Measurements from ENCODE around the gene KCNC3. TPM values are rescaled to one million over a fixed set of nuclear protein-coding genes. Genes with fewer than 3 reads are reported as not detected.
A peak's percentile ranks its signal among the peaks of the same experiment; 100 is the strongest.

The KCNC3 gene
- total and polyA plus RNA-seq, 2 donors (not counting 3 experiments of a cell fraction or from before 2014, with no cell fraction given), result 0.22 to 0.91 TPM

- no peak overlapping the region for H3K4me2 ChIP-seq (ENCODE audit: insufficient read depth, low read length)
- no TSS peak for BruUV-seq (replicated peaks)
- DNase-seq (ENCODE audit: low read depth, low spot score), result no peak
- TF ChIP-seq, protein P1, sequence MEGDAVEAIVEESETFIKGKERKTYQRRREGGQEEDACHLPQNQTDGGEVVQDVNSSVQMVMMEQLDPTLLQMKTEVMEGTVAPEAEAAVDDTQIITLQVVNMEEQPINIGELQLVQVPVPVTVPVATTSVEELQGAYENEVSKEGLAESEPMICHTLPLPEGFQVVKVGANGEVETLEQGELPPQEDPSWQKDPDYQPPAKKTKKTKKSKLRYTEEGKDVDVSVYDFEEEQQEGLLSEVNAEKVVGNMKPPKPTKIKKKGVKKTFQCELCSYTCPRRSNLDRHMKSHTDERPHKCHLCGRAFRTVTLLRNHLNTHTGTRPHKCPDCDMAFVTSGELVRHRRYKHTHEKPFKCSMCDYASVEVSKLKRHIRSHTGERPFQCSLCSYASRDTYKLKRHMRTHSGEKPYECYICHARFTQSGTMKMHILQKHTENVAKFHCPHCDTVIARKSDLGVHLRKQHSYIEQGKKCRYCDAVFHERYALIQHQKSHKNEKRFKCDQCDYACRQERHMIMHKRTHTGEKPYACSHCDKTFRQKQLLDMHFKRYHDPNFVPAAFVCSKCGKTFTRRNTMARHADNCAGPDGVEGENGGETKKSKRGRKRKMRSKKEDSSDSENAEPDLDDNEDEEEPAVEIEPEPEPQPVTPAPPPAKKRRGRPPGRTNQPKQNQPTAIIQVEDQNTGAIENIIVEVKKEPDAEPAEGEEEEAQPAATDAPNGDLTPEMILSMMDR (IDR thresholded peaks at IDR 0.05; ENCODE audit: extremely low read depth in 1 of 2, insufficient read depth in 1 of 2, low read depth in 1 of 2, low read length in 2 of 2), result no peak
- TF ChIP-seq, protein P2, sequence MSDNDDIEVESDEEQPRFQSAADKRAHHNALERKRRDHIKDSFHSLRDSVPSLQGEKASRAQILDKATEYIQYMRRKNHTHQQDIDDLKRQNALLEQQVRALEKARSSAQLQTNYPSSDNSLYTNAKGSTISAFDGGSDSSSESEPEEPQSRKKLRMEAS (IDR thresholded peaks at IDR 0.05; ENCODE audit: insufficient read depth, insufficient read length), result no peak
- TF ChIP-seq JUN (IDR thresholded peaks at IDR 0.05; ENCODE audit: borderline replicate concordance, insufficient read depth, insufficient read length, low read depth) (no peak), POLR2AphosphoS5 (IDR thresholded peaks at IDR 0.05; ENCODE audit: insufficient read depth, low read depth, low read length) (no peak), EZH2 (IDR thresholded peaks at IDR 0.05; ENCODE audit: borderline replicate concordance, low read depth, low read length, severe bottlenecking) (no peak), FOS (IDR thresholded peaks at IDR 0.05; ENCODE audit: borderline replicate concordance, insufficient read depth, low read length) (no peak), POLR2A (IDR thresholded peaks at IDR 0.05; ENCODE audit: low read depth, low read length) (no peak), MYC (IDR thresholded peaks at IDR 0.05; ENCODE audit: low read depth, low read length) (no peak), GATA2 (IDR thresholded peaks at IDR 0.05; ENCODE audit: insufficient read depth, insufficient read length, low read depth, low read length) (no peak)
- peaks cover 0 to 4% of the 10 kb centered on the region in 2 experiments for H3K27me3 ChIP-seq (ENCODE audit: control insufficient read depth in 2 of 2, insufficient read depth in 2 of 2, low read length in 2 of 2)
- peak overlapping the region; percentile 42 for H3K9ac ChIP-seq (replicated peaks; ENCODE audit: extremely low read depth, insufficient read depth, low read length)
- no peaks in the 10 kb centered on the region for H4K20me1 ChIP-seq (replicated peaks; ENCODE audit: control insufficient read depth, extremely low read depth, insufficient read depth, low read length)
- intact Hi-C loops (cut with micrococcal nuclease), result loop anchor here (1.0 kb wide), 2 partner anchors 24 to 28 kb away; partner anchors contain the start of gene KCNC3
- POLR2A ChIA-PET, result interaction anchor here (0.8 kb wide), 1 partner anchor 14 kb away, joined by 4 read pairs; no protein-coding TSS in a partner anchor
- CTCF ChIA-PET, result interaction anchor here (1.0 to 4.0 kb wide), 9 partner anchors 19 to 423 kb away, joined by 3 to 48 read pairs (median 3); partner anchors contain the start of genes KCNC3 and POLD1
- H3K9me1 ChIP-seq (replicated peaks; ENCODE audit: control insufficient read depth, extremely low read depth, insufficient read depth, low read length), result no peaks in the 10 kb centered on the region
- peaks cover 16% of the 10 kb centered on the region for H3K4me1 ChIP-seq (ENCODE audit: control insufficient read depth, extremely low read depth, insufficient read depth, low read length)
- H3K9me3 ChIP-seq (replicated peaks; ENCODE audit: control insufficient read depth, insufficient read depth, low read length), result no peaks in the 10 kb centered on the region
- FAIRE-seq, result no peak
- dilution Hi-C loops (cut with MboI; ENCODE audit: extremely low pct_ligation_motif_present, low sequenced_read_pairs), result no loop called here
- no peaks in the 10 kb centered on the region for H3K36me3 ChIP-seq (ENCODE audit: control insufficient read depth in 2 of 2, extremely low read depth in 1 of 2, insufficient read depth in 2 of 2, low read length in 2 of 2)
- peak overlapping the region; percentile 66 for H3K27ac ChIP-seq (ENCODE audit: insufficient read depth, low read depth, low read length)
- peak overlapping the region; percentile 7 for H2AFZ ChIP-seq (ENCODE audit: low read depth, low read length)
- H3K79me2 ChIP-seq (ENCODE audit: control insufficient read depth, insufficient read depth, low read length), result no peaks in the 10 kb centered on the region
- no peak overlapping the region for H3K4me3 ChIP-seq (replicated peaks in 1 of 3; ENCODE audit: insufficient read depth in 1 of 3, low read depth in 1 of 3, low read length in 3 of 3)
Measured at GRCh38 chr19:50301607-50301971, 27.6 kb downstream of the KCNC3 start.

Data from endothelial cell of umbilical vein (primary cell).